GM12891 (cell line): Measurements from ENCODE around the gene ABCC1.

Experiments used
- PAX5 ChIP-seq: IDR thresholded peaks from 2 replicates; pipeline ENCODE4 v1.6.1; 2011; ENCODE audit warnings: low read length, moderate library complexity, mild to moderate bottlenecking; ENCODE audit not compliant: insufficient read depth, severe bottlenecking
- POLR2A ChIP-seq: IDR thresholded peaks from 2 replicates; pipeline ENCODE4 v1.6.1; 2011; ENCODE audit warnings: low read depth, low read length, control low read depth
- POLR2AphosphoS5 ChIP-seq: IDR thresholded peaks from 2 replicates; pipeline ENCODE4 v1.6.1; 2011; ENCODE audit warnings: low read depth, low read length, control low read depth
- POU2F2 ChIP-seq: IDR thresholded peaks from 2 replicates; pipeline ENCODE4 v1.6.1; 2011; ENCODE audit warnings: low read depth, mild to moderate bottlenecking, control low read depth, low read length, moderate library complexity
- SPI1 ChIP-seq: IDR thresholded peaks from 2 replicates; pipeline ENCODE4 v1.6.1; 2011; ENCODE audit warnings: low read depth, low read length, control low read depth
- TAF1 ChIP-seq: IDR thresholded peaks from 2 replicates; pipeline ENCODE4 v1.6.1; 2011; ENCODE audit warnings: low read depth, low read length, control low read depth

GRCh38 chr16:16162591-16162990 lies 213.2 kb downstream of the ABCC1 start:
- no peak for TF ChIP-seq POLR2A
- no peak for TF ChIP-seq SPI1
- TF ChIP-seq TAF1, result no peak
- no peak for TF ChIP-seq POLR2AphosphoS5
- TF ChIP-seq POU2F2, result no peak
- TF ChIP-seq PAX5, result no peak
